Endothelial cell of umbilical vein (primary cell): Measurements from ENCODE around the gene PTTG1IP.

Experiments
- EZH2 ChIP-seq: IDR thresholded peaks from 2 replicates; pipeline ENCODE4 v1.6.1; 2012; ENCODE audit warnings: borderline replicate concordance, low read depth, mild to moderate bottlenecking, moderate library complexity, low read length, inconsistent platforms; ENCODE audit not compliant: severe bottlenecking
- FOS ChIP-seq: IDR thresholded peaks from 2 replicates; pipeline ENCODE4 v1.6.1; 2011; ENCODE audit warnings: mild to moderate bottlenecking, low read length, moderate library complexity, borderline replicate concordance; ENCODE audit not compliant: insufficient read depth
- GATA2 ChIP-seq: IDR thresholded peaks from 2 replicates; pipeline ENCODE4 v1.7.0; 2011; ENCODE audit warnings: low read depth, mild to moderate bottlenecking, moderate library complexity, mixed read lengths, low read length; ENCODE audit not compliant: insufficient read length, insufficient read depth
- POLR2A ChIP-seq: IDR thresholded peaks from 2 replicates; pipeline ENCODE4 v1.6.1; 2012; ENCODE audit warnings: low read depth, mild to moderate bottlenecking, control low read depth, low read length
- TF ChIP-seq, protein P1 (sequence below), 2 donors: IDR thresholded peaks; 1 replicate in 1 of 2; 2 replicates in 1 of 2; pipeline ENCODE4 v1.5.1; 2011; ENCODE audit warnings: low read length in 2 of 2, mild to moderate bottlenecking in 2 of 2, moderate library complexity in 2 of 2, control low read depth in 1 of 2, inconsistent platforms in 1 of 2, low read depth in 1 of 2; ENCODE audit not compliant: insufficient read depth in 1 of 2; ENCODE audit errors: extremely low read depth in 1 of 2

DNA sequence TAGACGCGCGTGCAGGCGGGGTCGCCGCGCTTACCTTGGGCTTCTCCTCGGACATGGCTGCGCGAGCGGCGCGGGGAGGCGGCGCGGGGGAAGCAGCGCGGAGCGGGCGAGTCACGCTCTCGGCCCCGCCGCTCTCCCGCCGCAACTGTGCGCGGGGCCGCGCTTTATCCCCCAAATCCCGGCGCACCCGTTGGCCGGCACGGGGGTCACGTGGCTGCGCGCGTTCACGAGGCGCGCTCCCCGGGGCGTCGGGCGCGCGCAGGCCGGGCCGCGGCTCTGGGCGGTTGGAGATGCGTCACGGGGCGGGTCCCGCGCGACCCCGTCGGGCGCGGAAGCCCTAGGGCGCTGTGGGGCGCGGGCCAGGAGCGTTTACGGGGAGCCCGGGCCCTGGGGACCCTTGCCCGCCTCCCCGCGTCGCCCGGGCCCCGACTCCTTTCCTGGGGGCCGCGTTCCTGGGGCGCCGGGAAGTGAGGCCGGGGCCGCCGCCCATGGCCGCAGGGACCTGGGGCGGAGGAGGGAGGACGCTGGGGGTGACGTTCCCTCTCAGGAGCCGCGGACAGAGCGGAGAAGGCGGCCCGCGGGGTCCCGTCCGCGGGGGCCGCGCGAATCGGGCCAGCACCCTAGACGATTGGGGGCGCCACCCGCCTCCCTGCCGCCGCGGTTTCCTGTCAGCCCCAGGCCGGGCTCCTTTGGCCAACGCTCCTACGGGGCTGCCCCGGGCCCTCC lies 55.4 kb downstream of the PTTG1IP start, which contains the start of gene SUMO3:
- TF ChIP-seq POLR2A (peak; percentile 39), EZH2 (no peak), GATA2 (no peak), FOS (peak; percentile 12)
- TF ChIP-seq, protein P1, sequence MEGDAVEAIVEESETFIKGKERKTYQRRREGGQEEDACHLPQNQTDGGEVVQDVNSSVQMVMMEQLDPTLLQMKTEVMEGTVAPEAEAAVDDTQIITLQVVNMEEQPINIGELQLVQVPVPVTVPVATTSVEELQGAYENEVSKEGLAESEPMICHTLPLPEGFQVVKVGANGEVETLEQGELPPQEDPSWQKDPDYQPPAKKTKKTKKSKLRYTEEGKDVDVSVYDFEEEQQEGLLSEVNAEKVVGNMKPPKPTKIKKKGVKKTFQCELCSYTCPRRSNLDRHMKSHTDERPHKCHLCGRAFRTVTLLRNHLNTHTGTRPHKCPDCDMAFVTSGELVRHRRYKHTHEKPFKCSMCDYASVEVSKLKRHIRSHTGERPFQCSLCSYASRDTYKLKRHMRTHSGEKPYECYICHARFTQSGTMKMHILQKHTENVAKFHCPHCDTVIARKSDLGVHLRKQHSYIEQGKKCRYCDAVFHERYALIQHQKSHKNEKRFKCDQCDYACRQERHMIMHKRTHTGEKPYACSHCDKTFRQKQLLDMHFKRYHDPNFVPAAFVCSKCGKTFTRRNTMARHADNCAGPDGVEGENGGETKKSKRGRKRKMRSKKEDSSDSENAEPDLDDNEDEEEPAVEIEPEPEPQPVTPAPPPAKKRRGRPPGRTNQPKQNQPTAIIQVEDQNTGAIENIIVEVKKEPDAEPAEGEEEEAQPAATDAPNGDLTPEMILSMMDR (IDR thresholded peaks at IDR 0.05; ENCODE audit: extremely low read depth in 1 of 2, insufficient read depth in 1 of 2, low read depth in 1 of 2, low read length in 2 of 2), result no peak
